HepG2 (cell line): Measurements from ENCODE around the gene SBSN. TPM values are rescaled to one million over a fixed set of nuclear protein-coding genes. Genes with fewer than 3 reads are reported as not detected.
A peak's percentile ranks its signal among the peaks of the same experiment; 100 is the strongest.

ENCODE experiments used
- ARID2 ChIP-seq: sonication (generic); formaldehyde crosslinking; IDR thresholded peaks from 2 replicates; pipeline ENCODE4 v1.8.1; 2022; ENCODE audit warnings: mild to moderate bottlenecking, missing genetic modification reagents, borderline replicate concordance
- CENPBD1 ChIP-seq: sonication (generic); formaldehyde crosslinking; IDR thresholded peaks from 2 replicates; pipeline ENCODE4 v1.8.0; 2022; ENCODE audit warnings: missing genetic modification reagents, low read depth, mild to moderate bottlenecking, borderline replicate concordance
- CENPX ChIP-seq: sonication (generic); formaldehyde crosslinking; IDR thresholded peaks from 2 replicates; pipeline ENCODE4 v1.9.0; 2021; ENCODE audit warnings: mild to moderate bottlenecking, missing genetic modification reagents, moderate library complexity
- JUND ChIP-seq: sonication (generic); formaldehyde crosslinking; IDR thresholded peaks from 2 replicates; pipeline ENCODE4 v1.8.0; 2022; ENCODE audit warnings: mild to moderate bottlenecking, missing genetic modification reagents
- LBX2 ChIP-seq: sonication (generic); formaldehyde crosslinking; IDR thresholded peaks from 2 replicates; pipeline ENCODE4 v1.5.0; 2020; ENCODE audit warnings: missing genetic modification reagents, mild to moderate bottlenecking, borderline replicate concordance
- MAFF ChIP-seq: IDR thresholded peaks from 2 replicates; pipeline ENCODE4 v1.6.1; 2011; ENCODE audit warnings: low read depth, low read length, improper control_type of control experiment
- NCOR1 ChIP-seq: fragments of 200-600 bp; sonication (generic); IDR thresholded peaks from 2 replicates; pipeline ENCODE4 v1.7.0; 2017; ENCODE audit warnings: antibody characterized with exemption, low read length, borderline replicate concordance
- NR0B2 ChIP-seq: sonication (generic); formaldehyde crosslinking; IDR thresholded peaks from 2 replicates; pipeline ENCODE4 v1.4.0; 2020; ENCODE audit warnings: mild to moderate bottlenecking, missing genetic modification reagents
- PRPF4 ChIP-seq: fragments of 200-400 bp; formaldehyde crosslinking; IDR thresholded peaks from 2 replicates; pipeline ENCODE4 v1.6.1; 2016; ENCODE audit warnings: low read length, low read depth; ENCODE audit not compliant: poor library complexity, severe bottlenecking
- PTBP1 ChIP-seq: fragments of 200-400 bp; formaldehyde crosslinking; IDR thresholded peaks from 2 replicates; pipeline ENCODE4 v1.6.1; 2018; ENCODE audit warnings: low read length, low read depth; ENCODE audit not compliant: poor library complexity, severe bottlenecking
- RBFOX2 ChIP-seq: fragments of 200-400 bp; formaldehyde crosslinking; IDR thresholded peaks from 2 replicates; pipeline ENCODE4 v1.6.1; 2017; ENCODE audit warnings: low read depth, mild to moderate bottlenecking, low read length
- SMAD3 ChIP-seq: sonication (generic); formaldehyde crosslinking; IDR thresholded peaks from 2 replicates; pipeline ENCODE4 v1.4.0; 2020; ENCODE audit warnings: missing genetic modification reagents
- TFDP1 ChIP-seq: IDR thresholded peaks from 2 replicates; pipeline ENCODE4 v1.6.1; 2016; ENCODE audit warnings: missing compliant biosample characterization, missing genetic modification reagents, borderline replicate concordance
- ZNF619 ChIP-seq: sonication (generic); formaldehyde crosslinking; IDR thresholded peaks from 2 replicates; pipeline ENCODE4 v1.4.0; 2020; ENCODE audit warnings: mild to moderate bottlenecking, missing genetic modification reagents
- ZNF678 ChIP-seq: sonication (generic); formaldehyde crosslinking; IDR thresholded peaks from 2 replicates; pipeline ENCODE4 v1.4.0; 2020; ENCODE audit warnings: mild to moderate bottlenecking, missing genetic modification reagents
- polyA plus RNA-seq, 8 experiments: library from polyadenylated mRNA; depleted of rRNA in 3 of 8; stranded (reverse) in 7 of 8; unstranded in 1 of 8; fragments of >200 nt; fragmentation: Illumina TruSeq in 4 of 8; extraction: Trizol in 4 of 8; gene quantifications; 2 replicates each; pipeline versions ENCODE4 v1.2.1 to v1.2.3, GENCODE V29; 2011 to 2016; ENCODE audit warnings: low read depth in 4 of 8, missing spikeins in 1 of 8, mixed read lengths in 1 of 8; ENCODE audit not compliant: insufficient read depth in 1 of 8
- total RNA-seq, 5 experiments: library from RNA; depleted of rRNA; stranded (reverse); fragments of >200 nt; fragmentation: Illumina TruSeq; extraction: Trizol; gene quantifications; 2 replicates each; pipeline ENCODE4 v1.2.3, GENCODE V29; 2016; ENCODE audit warnings: low read depth in 1 of 5
- TF ChIP-seq, protein P1 (sequence below): IDR thresholded peaks from 2 replicates; pipeline ENCODE4 v1.6.1; 2016; ENCODE audit warnings: low read depth, missing genetic modification reagents, missing compliant biosample characterization
- TF ChIP-seq, protein P2 (sequence below): sonication (generic); formaldehyde crosslinking; IDR thresholded peaks from 2 replicates; pipeline ENCODE4 v1.5.0; 2020; ENCODE audit warnings: missing genetic modification reagents, mild to moderate bottlenecking, borderline replicate concordance
- TF ChIP-seq, protein P3 (sequence below): IDR thresholded peaks from 2 replicates; pipeline ENCODE4 v1.6.1; 2016; ENCODE audit warnings: missing biosample characterization, missing genetic modification reagents, low read depth

The SBSN gene
- total and polyA plus RNA-seq, 2 of the 13 experiments (the other 11 are each of a cell fraction or from before 2014, with no cell fraction given) = not detected

DNA sequence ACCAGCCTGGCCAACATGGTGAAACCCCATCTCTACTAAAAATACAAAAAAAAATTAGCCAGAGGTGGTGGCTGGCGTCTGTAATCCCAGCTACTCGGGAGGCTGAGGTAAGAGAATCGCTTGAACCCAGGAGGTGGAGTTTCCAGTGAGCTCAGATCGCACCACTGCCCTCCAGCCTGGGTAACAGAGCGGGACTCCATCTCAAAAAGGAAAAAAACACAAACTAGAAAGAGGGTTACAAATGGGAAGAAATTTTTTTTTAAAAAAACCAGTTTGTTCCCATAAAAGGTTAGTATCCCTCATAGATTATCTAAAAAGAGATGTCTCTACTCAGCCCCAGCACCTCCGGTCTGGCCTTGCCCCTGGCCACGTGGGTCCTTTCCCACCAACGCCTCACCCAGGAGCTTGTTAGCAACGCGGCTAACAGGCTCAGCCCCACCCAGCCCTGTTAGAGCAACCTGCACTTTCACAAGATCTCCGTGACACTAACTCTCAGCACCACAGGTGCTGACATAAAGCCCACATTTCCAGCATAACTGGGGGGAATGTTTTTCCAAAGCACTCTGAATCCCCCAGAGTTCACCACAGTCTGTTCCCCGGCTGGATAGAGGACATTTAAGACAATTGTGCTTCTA is 19.0 kb downstream of the SBSN start (continued):
- no peak for TF ChIP-seq NR0B2 (CRISPR knock-in tag)
- TF ChIP-seq PTBP1 = no peak
- TF ChIP-seq, protein P1, sequence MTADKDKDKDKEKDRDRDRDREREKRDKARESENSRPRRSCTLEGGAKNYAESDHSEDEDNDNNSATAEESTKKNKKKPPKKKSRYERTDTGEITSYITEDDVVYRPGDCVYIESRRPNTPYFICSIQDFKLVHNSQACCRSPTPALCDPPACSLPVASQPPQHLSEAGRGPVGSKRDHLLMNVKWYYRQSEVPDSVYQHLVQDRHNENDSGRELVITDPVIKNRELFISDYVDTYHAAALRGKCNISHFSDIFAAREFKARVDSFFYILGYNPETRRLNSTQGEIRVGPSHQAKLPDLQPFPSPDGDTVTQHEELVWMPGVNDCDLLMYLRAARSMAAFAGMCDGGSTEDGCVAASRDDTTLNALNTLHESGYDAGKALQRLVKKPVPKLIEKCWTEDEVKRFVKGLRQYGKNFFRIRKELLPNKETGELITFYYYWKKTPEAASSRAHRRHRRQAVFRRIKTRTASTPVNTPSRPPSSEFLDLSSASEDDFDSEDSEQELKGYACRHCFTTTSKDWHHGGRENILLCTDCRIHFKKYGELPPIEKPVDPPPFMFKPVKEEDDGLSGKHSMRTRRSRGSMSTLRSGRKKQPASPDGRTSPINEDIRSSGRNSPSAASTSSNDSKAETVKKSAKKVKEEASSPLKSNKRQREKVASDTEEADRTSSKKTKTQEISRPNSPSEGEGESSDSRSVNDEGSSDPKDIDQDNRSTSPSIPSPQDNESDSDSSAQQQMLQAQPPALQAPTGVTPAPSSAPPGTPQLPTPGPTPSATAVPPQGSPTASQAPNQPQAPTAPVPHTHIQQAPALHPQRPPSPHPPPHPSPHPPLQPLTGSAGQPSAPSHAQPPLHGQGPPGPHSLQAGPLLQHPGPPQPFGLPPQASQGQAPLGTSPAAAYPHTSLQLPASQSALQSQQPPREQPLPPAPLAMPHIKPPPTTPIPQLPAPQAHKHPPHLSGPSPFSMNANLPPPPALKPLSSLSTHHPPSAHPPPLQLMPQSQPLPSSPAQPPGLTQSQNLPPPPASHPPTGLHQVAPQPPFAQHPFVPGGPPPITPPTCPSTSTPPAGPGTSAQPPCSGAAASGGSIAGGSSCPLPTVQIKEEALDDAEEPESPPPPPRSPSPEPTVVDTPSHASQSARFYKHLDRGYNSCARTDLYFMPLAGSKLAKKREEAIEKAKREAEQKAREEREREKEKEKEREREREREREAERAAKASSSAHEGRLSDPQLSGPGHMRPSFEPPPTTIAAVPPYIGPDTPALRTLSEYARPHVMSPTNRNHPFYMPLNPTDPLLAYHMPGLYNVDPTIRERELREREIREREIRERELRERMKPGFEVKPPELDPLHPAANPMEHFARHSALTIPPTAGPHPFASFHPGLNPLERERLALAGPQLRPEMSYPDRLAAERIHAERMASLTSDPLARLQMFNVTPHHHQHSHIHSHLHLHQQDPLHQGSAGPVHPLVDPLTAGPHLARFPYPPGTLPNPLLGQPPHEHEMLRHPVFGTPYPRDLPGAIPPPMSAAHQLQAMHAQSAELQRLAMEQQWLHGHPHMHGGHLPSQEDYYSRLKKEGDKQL (CRISPR knock-in tag) = no peak
- TF ChIP-seq NCOR1 = no peak
- no peak for TF ChIP-seq LBX2
- TF ChIP-seq CENPX = no peak
- TF ChIP-seq, protein P2, sequence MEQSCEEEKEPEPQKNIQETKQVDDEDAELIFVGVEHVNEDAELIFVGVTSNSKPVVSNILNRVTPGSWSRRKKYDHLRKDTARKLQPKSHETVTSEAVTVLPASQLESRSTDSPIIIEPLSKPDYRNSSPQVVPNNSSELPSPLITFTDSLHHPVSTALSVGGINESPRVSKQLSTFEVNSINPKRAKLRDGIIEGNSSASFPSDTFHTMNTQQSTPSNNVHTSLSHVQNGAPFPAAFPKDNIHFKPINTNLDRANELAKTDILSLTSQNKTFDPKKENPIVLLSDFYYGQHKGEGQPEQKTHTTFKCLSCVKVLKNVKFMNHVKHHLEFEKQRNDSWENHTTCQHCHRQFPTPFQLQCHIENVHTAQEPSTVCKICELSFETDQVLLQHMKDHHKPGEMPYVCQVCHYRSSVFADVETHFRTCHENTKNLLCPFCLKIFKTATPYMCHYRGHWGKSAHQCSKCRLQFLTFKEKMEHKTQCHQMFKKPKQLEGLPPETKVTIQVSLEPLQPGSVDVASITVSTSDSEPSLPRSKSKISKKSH (CRISPR knock-in tag) = no peak
- no peak for TF ChIP-seq JUND
- no peak for TF ChIP-seq RBFOX2
- 0 out of 2 replicates have a peak, but pooled peaks have one; percentile 41 for TF ChIP-seq SMAD3 (CRISPR knock-in tag)
- TF ChIP-seq, protein P3, sequence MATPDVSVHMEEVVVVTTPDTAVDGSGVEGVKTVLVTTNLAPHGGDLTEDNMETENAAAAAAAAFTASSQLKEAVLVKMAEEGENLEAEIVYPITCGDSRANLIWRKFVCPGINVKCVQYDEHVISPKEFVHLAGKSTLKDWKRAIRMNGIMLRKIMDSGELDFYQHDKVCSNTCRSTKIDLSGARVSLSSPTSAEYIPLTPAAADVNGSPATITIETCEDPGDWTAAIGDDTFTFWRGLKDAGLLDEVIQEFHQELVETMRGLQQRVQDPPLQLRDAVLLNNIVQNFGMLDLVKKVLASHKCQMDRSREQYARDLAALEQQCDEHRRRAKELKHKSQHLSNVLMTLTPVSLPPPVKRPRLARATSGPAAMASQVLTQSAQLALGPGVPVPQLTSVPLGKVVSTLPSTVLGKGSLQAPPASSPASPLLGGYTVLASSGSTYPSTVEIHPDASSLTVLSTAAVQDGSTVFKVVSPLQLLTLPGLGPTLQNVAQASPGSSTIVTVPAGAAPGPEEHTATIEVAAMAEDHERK (CRISPR knock-in tag) = no peak
- no peak for TF ChIP-seq CENPBD1
- TF ChIP-seq ZNF678 (CRISPR knock-in tag) = no peak
- TF ChIP-seq MAFF = no peak
- peak; percentile 88; the same call in 1 of the 2 replicates for TF ChIP-seq TFDP1 (CRISPR knock-in tag)
- no peak for TF ChIP-seq PRPF4
- TF ChIP-seq ZNF619 (CRISPR knock-in tag) = no peak
- no peak for TF ChIP-seq ARID2 (CRISPR knock-in tag)
